ENCODE measurements around the gene DDX24. TPM values are rescaled to one million over a fixed set of nuclear protein-coding genes. Genes with fewer than 3 reads are reported as not detected.

Gene DDX24
- polyA plus RNA-seq, 3 donors = 51.2 to 68.0 (median 53.8) TPM

- H3K27ac Mint-ChIP-seq = no peak overlapping the region
- no peak overlapping the region for H3K4me3 Mint-ChIP-seq
Measured at GRCh38 chr14:94031161-94031882, 49.7 kb downstream of the DDX24 start.

DNA sequence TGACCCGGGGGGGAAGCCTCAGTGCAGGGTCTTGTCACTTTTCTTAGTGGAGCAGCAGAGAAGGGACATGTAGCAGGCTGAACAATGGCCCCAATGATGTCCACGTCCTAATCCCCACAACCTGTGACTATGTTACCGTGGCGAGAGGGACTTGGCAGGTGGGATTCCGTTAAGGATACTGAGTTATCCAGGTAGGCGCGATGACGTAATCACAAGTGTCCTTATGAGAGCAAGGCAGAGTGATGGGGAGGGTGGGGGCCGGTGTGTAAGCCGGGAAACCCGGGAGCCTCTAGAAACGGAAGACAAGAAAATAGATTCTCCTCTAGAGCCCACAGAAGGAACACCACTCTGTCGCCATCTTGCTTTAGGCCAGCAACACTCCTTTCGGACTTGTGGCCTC is 50.4 kb downstream of the DDX24 start:
- H3K27me3 Mint-ChIP-seq (ENCODE audit: low read depth in 3 of 3) = peaks cover 0 to 5% (median 4%) of the 10 kb centered on the region in 3 donors
- intact Hi-C loops (cut with micrococcal nuclease) = loop anchor here in 1 of 2 donors (10.0 kb wide), 1 partner anchor 144 kb away; the partner anchor contains the start of gene PPP4R4
- H3K4me3 Mint-ChIP-seq = no peak overlapping the region
- Histone ChIP-seq H3K4me1 (ENCODE audit: control insufficient read depth in 1 of 2, insufficient read depth in 2 of 2, low read length in 2 of 2) (peaks cover 36 to 43% of the 10 kb centered on the region in 2 donors), H3K79me2 (ENCODE audit: insufficient read depth, low read length) (no peaks in the 10 kb centered on the region), H2AFZ (ENCODE audit: insufficient read depth, low read depth, low read length, poor library complexity, severe bottlenecking) (no peak overlapping the region), H3K4me3 (replicated peaks in 1 of 3; ENCODE audit: low read depth in 2 of 3, low read length in 3 of 3) (no peak overlapping the region), H4K20me1 (ENCODE audit: insufficient read depth, low read length) (no peaks in the 10 kb centered on the region), H3K36me3 (replicated peaks in 1 of 2; ENCODE audit: control insufficient read depth in 1 of 2, insufficient read depth in 2 of 2, low read length in 2 of 2) (no peaks in the 10 kb centered on the region), H3K9me3 (replicated peaks in 1 of 2; ENCODE audit: control insufficient read depth in 1 of 2, insufficient read depth in 1 of 2, low read length in 2 of 2) (no peaks in the 10 kb centered on the region), H3K27ac (ENCODE audit: low read depth in 1 of 2, low read length in 2 of 2) (no peak overlapping the region), H3K27me3 (ENCODE audit: control insufficient read depth in 2 of 2, insufficient read depth in 2 of 2, low read length in 2 of 2) (no peaks in the 10 kb centered on the region), H3K4me2 (replicated peaks; ENCODE audit: extremely low read depth, low read length, poor library complexity, severe bottlenecking) (no peak overlapping the region), H3K9ac (ENCODE audit: insufficient read depth, low read length, poor library complexity, severe bottlenecking) (no peak overlapping the region)
- H3K9me3 Mint-ChIP-seq = peaks cover 0 to 1% (median 0%) of the 10 kb centered on the region in 7 donors
- WGBS (ENCODE audit: insufficient coverage) = 100% methylated on average over 5 of the region's 14 CpGs
- TF ChIP-seq, protein P1, sequence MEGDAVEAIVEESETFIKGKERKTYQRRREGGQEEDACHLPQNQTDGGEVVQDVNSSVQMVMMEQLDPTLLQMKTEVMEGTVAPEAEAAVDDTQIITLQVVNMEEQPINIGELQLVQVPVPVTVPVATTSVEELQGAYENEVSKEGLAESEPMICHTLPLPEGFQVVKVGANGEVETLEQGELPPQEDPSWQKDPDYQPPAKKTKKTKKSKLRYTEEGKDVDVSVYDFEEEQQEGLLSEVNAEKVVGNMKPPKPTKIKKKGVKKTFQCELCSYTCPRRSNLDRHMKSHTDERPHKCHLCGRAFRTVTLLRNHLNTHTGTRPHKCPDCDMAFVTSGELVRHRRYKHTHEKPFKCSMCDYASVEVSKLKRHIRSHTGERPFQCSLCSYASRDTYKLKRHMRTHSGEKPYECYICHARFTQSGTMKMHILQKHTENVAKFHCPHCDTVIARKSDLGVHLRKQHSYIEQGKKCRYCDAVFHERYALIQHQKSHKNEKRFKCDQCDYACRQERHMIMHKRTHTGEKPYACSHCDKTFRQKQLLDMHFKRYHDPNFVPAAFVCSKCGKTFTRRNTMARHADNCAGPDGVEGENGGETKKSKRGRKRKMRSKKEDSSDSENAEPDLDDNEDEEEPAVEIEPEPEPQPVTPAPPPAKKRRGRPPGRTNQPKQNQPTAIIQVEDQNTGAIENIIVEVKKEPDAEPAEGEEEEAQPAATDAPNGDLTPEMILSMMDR (IDR thresholded peaks at IDR 0.05) = no peak
- no peaks in the 10 kb centered on the region for H3K36me3 Mint-ChIP-seq
- H3K27ac Mint-ChIP-seq = peak overlapping the region in 1 of 7 donors; percentile 78
- DNase-seq = no peak
- peaks cover 38% of the 10 kb centered on the region for H3K4me1 Mint-ChIP-seq

More at GRCh38 chr14:94031161-94031882, 49.7 kb downstream of the DDX24 start:
- H3K9ac ChIP-seq (ENCODE audit: insufficient read depth, low read length, poor library complexity, severe bottlenecking) = no peak overlapping the region
- intact Hi-C loops (cut with micrococcal nuclease) = loop anchor here in 1 of 2 donors (10.0 kb wide), 1 partner anchor 143 kb away; the partner anchor contains the start of gene PPP4R4
- no peaks in the 10 kb centered on the region for H3K36me3 ChIP-seq (replicated peaks in 1 of 2; ENCODE audit: control insufficient read depth in 1 of 2, insufficient read depth in 2 of 2, low read length in 2 of 2)
- Mint-ChIP-seq H3K4me1 (peaks cover 32% of the 10 kb centered on the region), H3K27me3 (ENCODE audit: low read depth in 3 of 3) (peaks cover 0 to 5% (median 4%) of the 10 kb centered on the region in 3 donors), H3K36me3 (no peaks in the 10 kb centered on the region), H3K9me3 (peaks cover 0 to 1% (median 0%) of the 10 kb centered on the region in 7 donors)
- no peaks in the 10 kb centered on the region for H3K9me3 ChIP-seq (replicated peaks in 1 of 2; ENCODE audit: control insufficient read depth in 1 of 2, insufficient read depth in 1 of 2, low read length in 2 of 2)
- WGBS (ENCODE audit: insufficient coverage) = 98% methylated on average over 6 of the region's 8 CpGs
- H3K27me3 ChIP-seq (ENCODE audit: control insufficient read depth in 2 of 2, insufficient read depth in 2 of 2, low read length in 2 of 2) = no peaks in the 10 kb centered on the region
- H3K4me1 ChIP-seq (ENCODE audit: control insufficient read depth in 1 of 2, insufficient read depth in 2 of 2, low read length in 2 of 2) = peaks cover 32 to 38% of the 10 kb centered on the region in 2 donors
- no peak overlapping the region for H3K4me2 ChIP-seq (replicated peaks; ENCODE audit: extremely low read depth, low read length, poor library complexity, severe bottlenecking)
- no peaks in the 10 kb centered on the region for H3K79me2 ChIP-seq (ENCODE audit: insufficient read depth, low read length)
- TF ChIP-seq, protein P1 (IDR thresholded peaks at IDR 0.05) = no peak
- H3K4me3 ChIP-seq (replicated peaks in 1 of 3; ENCODE audit: low read depth in 2 of 3, low read length in 3 of 3) = no peak overlapping the region
- no peak for DNase-seq
- H3K27ac ChIP-seq (ENCODE audit: low read depth in 1 of 2, low read length in 2 of 2) = no peak overlapping the region
- H4K20me1 ChIP-seq (ENCODE audit: insufficient read depth, low read length) = no peaks in the 10 kb centered on the region
- no peak overlapping the region for H2AFZ ChIP-seq (ENCODE audit: insufficient read depth, low read depth, low read length, poor library complexity, severe bottlenecking)

Data from CD14-positive monocyte (primary cell).